GM20000 (cell line): Measurements from ENCODE around the gene AFF3.

Experiments used
- DNase-seq: peaks from one replicate; pipeline ENCODE4 v3.0.0; 2012; ENCODE audit warnings: low spot score
- CTCF ChIP-seq: IDR thresholded peaks from 2 replicates; pipeline ENCODE4 v1.5.1; 2012; ENCODE audit warnings: mild to moderate bottlenecking, control low read depth; ENCODE audit errors: extremely low read depth, missing control alignments

Gene AFF3

GRCh38 chr2:99727199-99727598 lies 415.2 kb downstream of the AFF3 start:
- no peak for DNase-seq
- TF ChIP-seq CTCF: no peak

GRCh38 chr2:99726691-99727090 lies 415.7 kb downstream of the AFF3 start:
- TF ChIP-seq CTCF: no peak
- no peak for DNase-seq

- TF ChIP-seq CTCF: no peak
- DNase-seq: no peak
Measured at GRCh38 chr2:99725820-99726219, 416.6 kb downstream of the AFF3 start.

- TF ChIP-seq CTCF: no peak
- DNase-seq: no peak
Measured at GRCh38 chr2:99722476-99722875, 419.9 kb downstream of the AFF3 start.

GRCh38 chr2:99719102-99719501 lies 423.3 kb downstream of the AFF3 start:
- DNase-seq: no peak
- TF ChIP-seq CTCF: no peak

- TF ChIP-seq CTCF: no peak
- no peak for DNase-seq
Measured at GRCh38 chr2:99715956-99716355, 426.4 kb downstream of the AFF3 start.

GRCh38 chr2:99714349-99714748 lies 428.0 kb downstream of the AFF3 start:
- no peak for DNase-seq
- TF ChIP-seq CTCF: no peak
